ENCODE data around the gene LHX2. TPM values are rescaled to one million over a fixed set of nuclear protein-coding genes. Genes with fewer than 3 reads are reported as not detected.

Gene LHX2
- total RNA-seq, 1 experiment from 2014 or later, result not detected

DNA sequence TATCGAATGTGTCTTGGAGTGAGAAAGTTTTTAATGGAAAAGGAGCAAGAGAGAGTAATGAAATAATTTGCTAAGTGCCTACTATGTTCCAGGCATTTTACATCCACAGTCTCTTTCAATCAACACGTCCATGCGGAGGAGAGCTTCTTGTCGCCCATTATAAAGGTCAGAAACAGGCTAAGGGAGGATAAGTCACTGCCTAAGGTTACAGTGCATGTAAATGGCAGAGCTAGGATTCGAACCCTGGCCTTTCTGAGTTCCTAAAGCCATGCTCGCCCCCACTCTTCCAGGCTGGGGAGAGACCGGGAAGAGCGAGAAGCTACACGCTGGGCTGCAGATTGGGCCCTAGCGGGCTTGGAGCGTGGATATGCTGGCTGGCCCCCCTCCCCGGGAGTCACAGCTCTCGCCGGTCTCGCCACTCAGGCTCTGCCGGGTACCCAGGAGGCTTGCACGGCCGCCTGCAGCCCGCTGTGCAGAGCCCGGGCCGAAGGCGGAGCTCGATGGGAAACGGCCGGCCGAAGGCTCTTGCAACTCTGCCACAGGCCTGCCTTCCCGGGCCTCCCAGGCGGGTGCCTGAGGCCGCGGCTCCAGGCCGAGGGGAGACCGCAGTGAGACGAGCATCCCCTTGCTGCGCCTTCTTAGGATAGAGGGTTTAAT lies 775 bp upstream of the LHX2 start:
- Histone ChIP-seq H4K20me1 (ENCODE audit: control insufficient read depth, insufficient read depth, insufficient read length) (peaks cover 3% of the 10 kb centered on the region), H4K8ac (replicated peaks; ENCODE audit: insufficient read length, low read depth, low read length) (no peak overlapping the region), H4K5ac (ENCODE audit: insufficient read length, low read depth, low read length) (no peak overlapping the region), H2AFZ (ENCODE audit: low read length) (no peak overlapping the region), H3K79me1 (ENCODE audit: insufficient read depth, low read depth, low read length, poor library complexity, severe bottlenecking) (no peaks in the 10 kb centered on the region), H4K91ac (ENCODE audit: insufficient read length, low read depth, low read length) (no peak overlapping the region), H3K9me3 (ENCODE audit: control insufficient read depth, low read depth, low read length) (no peaks in the 10 kb centered on the region), H2AK5ac (ENCODE audit: insufficient read length, low read length) (no peak overlapping the region), H3K4me1 (ENCODE audit: insufficient read depth, low read length) (peaks cover 6% of the 10 kb centered on the region; the same call in 1 of the 2 replicates), H3K56ac (ENCODE audit: insufficient read length, low read depth, low read length) (no peak overlapping the region), H3K27ac (ENCODE audit: insufficient read length, low read depth, low read length) (no peak overlapping the region), H3K23me2 (ENCODE audit: insufficient read length, low read depth, low read length, poor library complexity, severe bottlenecking) (peaks cover 14% of the 10 kb centered on the region), H3K18ac (ENCODE audit: insufficient read length, low read depth, low read length) (no peak overlapping the region), H3K9ac (ENCODE audit: extremely low read depth, insufficient read length, low read length) (no peak overlapping the region), H2BK12ac (ENCODE audit: insufficient read length, low read depth, low read length) (no peak overlapping the region), H3K14ac (ENCODE audit: insufficient read depth, low read length) (no peak overlapping the region), H3K4ac (ENCODE audit: low read depth, low read length) (no peak overlapping the region), H2BK20ac (ENCODE audit: low read depth, low read length, poor library complexity, severe bottlenecking) (no peak overlapping the region), H3K4me2 (ENCODE audit: insufficient read depth, insufficient read length, low read length) (peak overlapping the region; percentile 29), H3T11ph (ENCODE audit: low read length) (no peak overlapping the region), H2BK15ac (ENCODE audit: low read depth, low read length) (no peak overlapping the region), H2BK120ac (ENCODE audit: low read depth, low read length, poor library complexity, severe bottlenecking) (no peak overlapping the region), H2BK5ac (ENCODE audit: insufficient read length, low read length) (no peak overlapping the region), H3K27me3 (ENCODE audit: insufficient read depth, low read length) (peaks cover 89% of the 10 kb centered on the region), H3K23ac (ENCODE audit: insufficient read length, low read depth, low read length) (no peak overlapping the region), H3K79me2 (ENCODE audit: insufficient read depth, low read length) (no peaks in the 10 kb centered on the region)
- H3K4me1 Mint-ChIP-seq, result peaks cover 28 to 58% of the 10 kb centered on the region in 2 experiments
- no peak for DNase-seq
- no peaks in the 10 kb centered on the region; a peak in 2 of 7 replicates for H3K36me3 Mint-ChIP-seq (ENCODE audit: insufficient read depth in 1 of 3, low read depth in 3 of 3)
- H3K4me3 Mint-ChIP-seq, result peak overlapping the region in 1 of 2 experiments; percentile 40; a peak in 3 of 5 replicates
- peak overlapping the region in 1 of 3 experiments; percentile 72; a peak in 1 of 7 replicates for H3K27ac Mint-ChIP-seq
- TF ChIP-seq, protein P1, sequence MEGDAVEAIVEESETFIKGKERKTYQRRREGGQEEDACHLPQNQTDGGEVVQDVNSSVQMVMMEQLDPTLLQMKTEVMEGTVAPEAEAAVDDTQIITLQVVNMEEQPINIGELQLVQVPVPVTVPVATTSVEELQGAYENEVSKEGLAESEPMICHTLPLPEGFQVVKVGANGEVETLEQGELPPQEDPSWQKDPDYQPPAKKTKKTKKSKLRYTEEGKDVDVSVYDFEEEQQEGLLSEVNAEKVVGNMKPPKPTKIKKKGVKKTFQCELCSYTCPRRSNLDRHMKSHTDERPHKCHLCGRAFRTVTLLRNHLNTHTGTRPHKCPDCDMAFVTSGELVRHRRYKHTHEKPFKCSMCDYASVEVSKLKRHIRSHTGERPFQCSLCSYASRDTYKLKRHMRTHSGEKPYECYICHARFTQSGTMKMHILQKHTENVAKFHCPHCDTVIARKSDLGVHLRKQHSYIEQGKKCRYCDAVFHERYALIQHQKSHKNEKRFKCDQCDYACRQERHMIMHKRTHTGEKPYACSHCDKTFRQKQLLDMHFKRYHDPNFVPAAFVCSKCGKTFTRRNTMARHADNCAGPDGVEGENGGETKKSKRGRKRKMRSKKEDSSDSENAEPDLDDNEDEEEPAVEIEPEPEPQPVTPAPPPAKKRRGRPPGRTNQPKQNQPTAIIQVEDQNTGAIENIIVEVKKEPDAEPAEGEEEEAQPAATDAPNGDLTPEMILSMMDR (conservative IDR thresholded peaks at IDR 0.05), result no peak
- peaks cover 2 to 9% of the 10 kb centered on the region in 2 experiments; a peak in 1 of 5 replicates for H3K9me3 Mint-ChIP-seq
- peaks cover 98% of the 10 kb centered on the region for H3K27me3 Mint-ChIP-seq (ENCODE audit: low read depth)
- WGBS (ENCODE audit: extremely low coverage, insufficient read length, low lambda C conversion rate), result no CpG with 5 or more reads among the region's 34 CpGs

Measured in H9 (cell line).